GM12892 (cell line): ENCODE measurements around the gene PPP6R2.
"Not testable (repeated sequence)": the region's sequence is repeated elsewhere in the genome, so short reads cannot be mapped to it uniquely, and the experiment has no call there.

Experiments used
- DNase-seq: peaks from one replicate; pipeline ENCODE4 v3.0.0; 2011; ENCODE audit not compliant: insufficient read length
- FAIRE-seq: peaks from 2 replicates; lab custom pipeline; 2011; peaks lifted over from hg19 to GRCh38; lab: Jason Lieb, UNC
- POLR2A ChIP-seq: IDR thresholded peaks from 2 replicates; pipeline ENCODE4 v1.6.1; 2011; ENCODE audit warnings: low read depth, low read length, control low read depth
- POLR2AphosphoS5 ChIP-seq: IDR thresholded peaks from 2 replicates; pipeline ENCODE4 v1.6.1; 2011; ENCODE audit warnings: low read depth, low read length, control low read depth
- TAF1 ChIP-seq: IDR thresholded peaks from 2 replicates; pipeline ENCODE4 v1.6.1; 2011; ENCODE audit warnings: low read depth, mild to moderate bottlenecking, control low read depth, low read length, borderline replicate concordance

Gene PPP6R2

DNA sequence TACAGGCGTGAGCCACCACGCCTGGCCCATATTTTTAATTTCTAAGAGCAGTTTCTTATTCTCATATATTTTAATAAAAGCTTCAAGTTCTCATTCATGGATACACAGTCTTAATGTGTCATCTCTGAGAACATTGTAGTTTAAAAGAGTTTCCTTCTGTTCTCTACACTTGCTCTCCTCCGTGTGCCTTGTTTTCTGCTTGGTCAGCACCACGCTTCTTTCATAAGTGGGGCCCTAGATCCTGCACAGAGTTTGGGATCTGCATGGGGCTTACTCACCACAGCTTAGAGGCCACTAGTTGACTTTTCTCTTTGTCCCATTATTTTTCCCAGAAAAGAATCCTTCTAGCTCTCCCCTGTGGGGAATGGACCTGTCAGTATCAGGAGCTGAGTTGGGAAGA, 58.8 kb downstream of the PPP6R2 start:
- FAIRE-seq, result no peak
- TF ChIP-seq TAF1 (no peak), POLR2AphosphoS5 (no peak), POLR2A (no peak)
- DNase-seq, result no peak

DNA sequence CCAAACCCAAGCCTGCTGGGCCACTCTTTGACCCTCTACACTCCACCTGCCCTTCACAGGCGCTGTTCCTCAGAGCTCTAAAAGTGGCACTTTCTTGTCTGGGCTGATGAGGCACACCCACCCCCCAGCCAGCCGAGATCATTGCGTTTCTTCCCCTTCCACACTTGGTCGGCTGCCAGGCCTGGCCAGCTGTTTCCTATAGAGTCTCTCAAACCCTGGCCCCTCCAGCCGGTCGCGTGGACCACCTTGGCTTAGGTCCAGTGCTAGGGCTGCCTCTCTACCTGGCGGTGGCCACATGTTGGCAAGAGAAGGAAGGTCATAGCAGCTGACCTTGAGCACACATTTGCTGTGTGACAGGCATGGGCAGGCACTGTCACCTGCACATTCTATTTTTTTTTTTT, 60.6 kb downstream of the PPP6R2 start:
- DNase-seq (no peak), FAIRE-seq (no peak)
- no peak for TF ChIP-seq TAF1
- no peak for TF ChIP-seq POLR2AphosphoS5
- no peak for TF ChIP-seq POLR2A

DNA sequence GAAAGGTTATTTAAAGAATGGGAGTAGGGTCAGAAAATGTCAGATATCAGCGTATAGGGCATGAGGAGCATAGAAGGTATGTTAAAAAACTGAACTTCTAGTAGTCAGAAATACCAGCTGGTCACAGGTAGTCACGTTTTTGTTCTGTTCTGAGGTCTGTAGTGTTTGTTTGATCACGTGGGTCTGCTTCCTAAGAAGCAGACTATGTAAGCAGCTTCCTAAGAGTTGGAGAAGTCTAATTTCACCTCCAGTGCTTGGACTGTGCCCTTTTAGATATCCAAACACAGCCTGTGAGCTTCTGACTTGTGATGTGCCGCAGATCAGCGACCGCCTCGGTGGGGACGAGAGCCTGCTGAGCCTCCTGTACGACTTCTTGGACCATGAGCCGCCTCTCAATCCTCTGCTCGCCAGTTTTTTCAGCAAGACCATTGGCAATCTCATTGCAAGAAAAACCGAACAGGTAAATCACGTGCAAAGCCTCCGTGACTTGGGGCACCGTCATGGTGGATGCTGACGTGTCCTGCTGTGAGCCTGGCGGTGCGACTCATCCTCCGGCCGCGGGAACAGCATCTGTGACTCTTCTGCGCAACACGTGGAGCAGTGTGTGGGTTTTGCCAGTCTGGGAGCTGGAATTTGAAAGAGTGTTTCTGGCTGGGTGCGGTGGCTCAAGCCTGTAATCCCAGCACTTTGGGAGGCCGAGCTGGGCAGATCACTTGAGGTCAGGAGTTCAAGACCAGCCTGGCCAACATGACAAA, 63.5 kb downstream of the PPP6R2 start:
- DNase-seq (no peak), FAIRE-seq (no peak)
- TF ChIP-seq POLR2AphosphoS5 (no peak), POLR2A (no peak)

DNA sequence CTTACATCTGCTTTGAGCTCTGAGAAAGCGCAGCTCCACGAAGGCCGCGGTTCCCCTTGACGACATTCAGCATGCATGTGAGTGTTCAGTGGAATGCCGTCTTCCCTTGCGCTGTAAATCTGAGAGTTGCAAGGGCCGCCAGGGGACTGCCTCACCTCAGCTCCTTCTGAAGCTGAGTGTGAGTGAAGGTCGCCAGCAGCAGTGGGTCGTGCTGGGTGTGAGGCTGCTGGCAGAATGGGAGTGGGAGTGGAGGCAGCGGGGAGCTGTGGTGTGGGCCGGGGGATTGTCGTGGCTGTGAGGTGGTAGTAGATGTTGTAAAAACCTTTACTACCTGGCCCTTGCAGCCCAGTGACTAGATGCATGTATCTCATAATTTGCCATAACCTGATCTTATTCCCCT, 65.2 kb downstream of the PPP6R2 start:
- no peak for FAIRE-seq
- no peak for DNase-seq
- TF ChIP-seq POLR2A (no peak), POLR2AphosphoS5 (no peak), TAF1 (no peak)

DNA sequence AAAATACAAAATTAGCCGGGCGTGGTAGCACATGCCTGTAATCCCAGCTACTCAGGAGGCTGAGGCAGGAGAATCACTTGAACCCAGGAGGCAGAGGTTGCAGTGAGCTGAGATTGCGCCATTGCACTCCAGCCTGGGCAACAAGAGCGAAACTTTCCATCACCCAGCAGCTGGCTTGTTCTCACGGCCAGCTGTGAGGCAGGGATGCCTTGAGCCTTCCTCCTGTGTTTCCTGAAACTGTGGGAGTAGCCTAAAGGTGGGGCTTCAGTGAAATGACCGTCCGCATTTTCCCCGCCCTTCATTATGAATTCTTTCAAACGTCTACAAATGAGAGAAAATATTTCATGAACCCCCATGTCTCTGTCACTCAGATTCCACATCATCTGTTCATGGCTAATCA, 65.8 kb downstream of the PPP6R2 start:
- not testable (repeated sequence) for FAIRE-seq, DNase-seq

DNA sequence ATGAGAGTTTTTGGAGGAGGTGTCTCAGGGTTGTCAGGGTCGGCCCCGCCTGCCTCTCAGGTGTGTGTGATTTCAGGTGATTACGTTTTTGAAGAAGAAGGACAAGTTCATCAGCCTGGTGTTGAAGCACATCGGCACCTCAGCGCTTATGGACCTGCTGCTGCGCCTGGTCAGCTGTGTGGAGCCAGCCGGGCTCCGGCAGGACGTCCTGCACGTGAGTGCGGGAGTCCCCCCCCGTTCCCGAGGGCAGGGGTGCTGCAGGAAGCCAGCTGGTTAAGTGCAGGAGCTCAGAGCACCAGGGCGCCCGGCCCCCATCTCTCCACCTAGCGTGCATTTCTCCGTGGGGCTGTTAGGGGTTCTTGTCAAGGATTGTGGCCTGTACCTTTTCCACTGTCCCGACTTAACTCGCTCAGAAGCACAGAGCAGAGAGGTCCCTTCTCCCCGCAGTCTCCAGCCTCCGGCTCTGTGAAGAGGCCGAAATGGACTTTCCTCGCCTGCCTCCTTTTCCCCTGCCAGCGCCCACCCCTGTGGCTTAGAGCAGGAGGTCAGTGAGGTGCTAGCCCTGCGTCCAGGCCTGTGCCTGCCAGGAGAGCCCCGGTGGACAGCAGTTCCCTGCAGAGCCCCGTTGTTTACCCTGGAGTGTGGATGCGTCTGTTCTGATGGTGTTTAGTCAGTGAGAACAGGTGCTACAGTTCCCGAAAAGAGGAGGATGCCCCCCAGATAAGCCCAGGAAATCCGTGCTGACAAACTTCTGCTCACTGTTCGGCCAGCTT, 71.5 kb downstream of the PPP6R2 start:
- TF ChIP-seq POLR2AphosphoS5 (no peak), TAF1 (no peak), POLR2A (no peak)
- FAIRE-seq (no peak), DNase-seq (no peak)

DNA sequence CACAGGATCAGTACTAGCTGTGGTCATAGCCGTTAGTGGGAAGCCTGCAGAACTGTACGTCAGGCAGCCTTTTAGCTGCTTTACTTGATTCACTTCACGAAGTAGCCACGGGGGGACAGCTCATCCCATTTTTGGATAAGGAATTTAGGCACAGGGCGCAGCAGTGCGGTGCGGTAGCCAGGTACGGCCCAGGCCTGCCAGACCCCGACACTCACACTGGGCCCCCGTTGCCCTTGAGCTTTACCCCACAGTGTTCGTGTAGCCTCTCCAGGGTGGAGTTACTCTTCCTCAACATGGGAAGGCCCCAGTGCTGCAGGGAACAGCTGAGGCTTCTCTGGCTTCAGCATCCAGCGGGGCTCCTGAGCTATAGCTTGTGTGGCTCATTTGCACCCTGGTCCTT, 72.3 kb downstream of the PPP6R2 start:
- TF ChIP-seq POLR2A (no peak), TAF1 (no peak), POLR2AphosphoS5 (no peak)
- FAIRE-seq, result no peak
- no peak for DNase-seq

DNA sequence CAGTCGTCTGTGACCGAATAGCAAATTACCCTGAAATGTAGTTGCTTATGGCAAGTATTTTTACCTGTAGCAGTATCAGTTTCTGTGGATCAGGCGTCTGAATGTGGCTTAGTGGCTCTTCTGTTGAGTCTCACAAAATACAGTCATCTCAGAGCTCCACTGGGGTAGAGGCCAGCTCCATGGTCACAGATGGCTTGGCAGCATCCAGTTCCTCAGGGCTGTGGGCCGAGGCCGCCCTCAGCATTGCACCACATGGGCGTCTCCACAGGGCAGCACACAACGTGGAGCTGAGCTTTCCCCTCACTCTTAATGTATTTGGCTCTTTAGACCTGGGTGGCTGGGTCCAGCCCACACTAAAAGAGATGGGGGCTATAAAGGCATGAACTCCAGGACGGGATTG, 73.9 kb downstream of the PPP6R2 start:
- no peak for DNase-seq
- TF ChIP-seq POLR2A (no peak), POLR2AphosphoS5 (no peak), TAF1 (no peak)
- no peak for FAIRE-seq

DNA sequence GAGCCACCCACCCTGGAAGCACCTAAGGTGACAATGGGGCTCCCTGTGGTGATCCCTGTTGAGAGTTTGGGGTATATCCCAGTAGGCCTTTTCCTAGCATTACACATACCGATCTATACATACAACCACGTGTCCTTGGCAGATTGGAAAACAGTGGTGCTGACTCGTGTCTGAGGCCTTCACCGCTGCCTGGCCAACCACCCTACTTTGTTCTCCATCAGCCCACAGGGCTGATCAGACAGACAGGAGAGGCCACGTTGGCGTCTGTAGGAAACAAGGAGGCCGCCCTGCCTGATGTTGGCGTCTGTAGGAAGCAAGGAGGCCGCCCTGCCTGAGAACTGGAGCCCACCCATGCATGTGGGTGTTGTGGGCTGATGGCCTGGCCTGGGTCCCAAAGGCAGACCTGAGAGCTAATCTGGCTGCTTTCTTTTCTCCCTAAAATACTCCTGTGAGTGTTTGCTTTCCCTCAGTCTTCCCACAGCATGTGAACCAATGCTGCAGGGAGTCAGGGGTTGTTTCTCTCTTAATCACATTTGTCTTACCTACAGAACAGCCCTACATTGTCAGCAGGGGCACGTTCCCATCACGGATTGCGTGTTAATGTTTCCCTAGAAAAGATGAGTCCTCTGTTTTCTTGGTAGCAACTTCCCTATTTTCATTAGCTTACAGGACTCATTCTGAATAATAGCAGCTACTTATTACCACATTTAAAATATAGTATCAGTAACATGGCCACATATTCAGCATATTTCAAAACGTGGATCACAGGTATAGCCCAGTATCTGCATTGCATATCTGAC, 74.5 kb downstream of the PPP6R2 start:
- FAIRE-seq (no peak), DNase-seq (no peak)
- TF ChIP-seq TAF1, result no peak
- no peak for TF ChIP-seq POLR2A
- no peak for TF ChIP-seq POLR2AphosphoS5

DNA sequence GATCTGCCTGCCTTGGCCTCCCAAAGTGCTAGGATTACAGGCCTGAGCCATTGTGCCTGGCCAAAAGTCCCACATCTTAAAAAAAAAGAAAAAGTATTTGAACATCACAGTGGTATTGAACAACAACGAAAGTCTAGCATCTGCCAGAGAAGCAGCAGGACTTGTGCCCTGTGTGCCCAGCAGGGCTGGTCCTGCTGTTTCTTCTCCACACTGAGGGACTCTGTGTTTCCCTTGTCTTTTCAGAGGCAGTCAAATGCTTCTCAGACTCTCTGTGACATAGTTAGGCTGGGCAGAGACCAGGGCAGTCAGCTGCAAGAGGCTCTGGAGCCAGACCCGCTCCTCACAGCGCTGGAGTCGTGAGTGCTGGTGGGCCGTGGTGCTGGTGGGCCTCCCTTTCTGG, 75.5 kb downstream of the PPP6R2 start:
- DNase-seq (no peak), FAIRE-seq (no peak)
- TF ChIP-seq POLR2A, result no peak
- no peak for TF ChIP-seq POLR2AphosphoS5
- TF ChIP-seq TAF1, result no peak

DNA sequence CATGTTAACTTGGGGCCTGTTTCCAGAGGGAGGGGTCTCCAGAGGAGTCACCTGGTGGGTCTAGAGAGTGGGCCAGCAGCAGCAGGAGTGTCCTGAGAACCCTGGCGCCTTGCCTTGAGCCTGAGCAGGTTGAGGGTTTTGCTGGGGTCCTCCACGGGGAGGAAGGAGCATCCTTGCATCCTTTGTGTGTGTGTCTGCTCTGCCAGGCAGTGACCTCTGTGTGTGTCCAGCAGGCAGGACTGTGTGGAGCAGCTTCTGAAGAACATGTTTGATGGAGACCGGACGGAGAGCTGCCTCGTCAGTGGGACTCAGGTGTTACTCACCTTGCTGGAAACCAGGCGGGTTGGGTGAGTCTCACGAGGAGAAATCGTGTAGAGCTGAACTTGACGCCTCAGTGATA, 76.0 kb downstream of the PPP6R2 start:
- TF ChIP-seq POLR2AphosphoS5 (no peak), TAF1 (no peak), POLR2A (no peak)
- FAIRE-seq, result no peak
- no peak for DNase-seq

DNA sequence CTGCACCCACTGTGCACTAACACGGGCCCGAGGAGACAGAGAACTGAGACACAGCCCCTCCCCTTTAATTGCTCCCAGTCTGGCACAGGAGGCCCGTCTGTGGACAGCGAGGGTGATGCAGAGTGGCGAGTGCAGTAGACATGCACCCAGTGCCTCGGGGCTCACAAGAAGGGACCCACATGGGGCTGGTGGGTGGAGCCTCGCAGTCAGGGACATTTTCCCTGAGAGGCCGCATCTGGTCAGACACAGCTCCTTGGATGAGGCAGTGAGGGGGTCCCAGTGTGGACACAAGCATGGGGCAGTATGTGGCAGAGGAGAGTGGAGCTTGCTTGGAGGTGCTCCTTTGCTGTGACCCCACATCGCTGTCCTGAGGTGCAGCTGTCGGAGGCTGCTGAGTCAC, 76.9 kb downstream of the PPP6R2 start:
- FAIRE-seq (no peak), DNase-seq (no peak)
- TF ChIP-seq POLR2A, result no peak
- no peak for TF ChIP-seq POLR2AphosphoS5
- no peak for TF ChIP-seq TAF1

DNA sequence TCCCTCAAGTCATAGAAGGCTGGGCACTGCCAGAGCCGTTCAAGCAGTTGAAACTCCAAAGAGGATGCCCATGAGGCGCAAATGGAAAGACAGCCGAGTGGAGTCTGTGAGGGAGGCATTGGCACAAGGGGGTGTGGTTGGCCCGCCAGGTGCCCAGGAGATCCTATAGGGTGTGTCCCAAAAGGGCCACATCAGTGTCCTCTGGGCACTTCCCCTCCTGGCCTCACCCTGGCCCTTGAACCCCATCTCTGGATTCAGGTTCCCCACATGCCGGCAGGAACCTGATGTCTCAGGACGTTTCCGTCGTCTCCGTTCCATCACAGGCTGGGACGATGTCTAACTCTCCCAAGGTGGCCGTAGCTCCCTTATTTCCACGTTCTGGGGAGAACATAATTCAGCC, 77.5 kb downstream of the PPP6R2 start:
- FAIRE-seq (no peak), DNase-seq (no peak)
- TF ChIP-seq POLR2AphosphoS5, result no peak
- TF ChIP-seq POLR2A, result no peak
- no peak for TF ChIP-seq TAF1
